ENCODE results near the gene CYTH4. TPM values are rescaled to one million over a fixed set of nuclear protein-coding genes. Genes with fewer than 3 reads are reported as not detected.

Gene CYTH4
- total and polyA plus RNA-seq, 2 of the 13 experiments (the other 11 are each of a cell fraction or from before 2014, with no cell fraction given): not detected

DNA sequence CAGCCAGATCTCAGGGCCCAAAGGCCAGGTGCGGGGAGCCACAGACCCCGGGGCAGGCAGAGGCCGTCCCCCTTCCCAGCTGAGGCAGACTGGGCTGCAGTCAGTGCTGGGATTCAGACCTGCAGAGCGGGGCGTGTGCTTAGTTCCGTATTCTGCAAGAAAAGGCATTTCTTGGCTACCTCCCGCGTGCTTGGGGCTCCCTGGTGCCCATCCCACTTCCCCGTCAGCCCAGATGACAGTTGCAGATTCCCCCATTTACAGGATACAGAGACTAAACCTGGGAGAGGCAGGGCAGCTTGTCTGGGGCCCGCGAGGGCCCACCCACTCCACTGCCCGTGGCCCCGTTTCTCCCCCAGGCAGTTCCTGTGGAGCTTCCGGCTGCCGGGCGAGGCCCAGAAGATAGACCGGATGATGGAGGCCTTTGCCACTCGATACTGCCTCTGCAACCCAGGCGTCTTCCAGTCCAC, 18.3 kb downstream of the CYTH4 start (continued):
- no peak for TF ChIP-seq DBP (CRISPR knock-in tag; IDR thresholded peaks at IDR 0.05; ENCODE audit: not compliant biosample characterization)
- no peak for TF ChIP-seq BATF2 (CRISPR knock-in tag; IDR thresholded peaks at IDR 0.05)
- no peak for TF ChIP-seq ZNF335 (CRISPR knock-in tag; IDR thresholded peaks at IDR 0.05)
- TF ChIP-seq ZBTB7B (CRISPR knock-in tag; IDR thresholded peaks at IDR 0.05): no peak
- TF ChIP-seq ARNT (IDR thresholded peaks at IDR 0.05): no peak
- no peak for TF ChIP-seq JARID2 (CRISPR knock-in tag; IDR thresholded peaks at IDR 0.05; ENCODE audit: insufficient replicate concordance)

DNA sequence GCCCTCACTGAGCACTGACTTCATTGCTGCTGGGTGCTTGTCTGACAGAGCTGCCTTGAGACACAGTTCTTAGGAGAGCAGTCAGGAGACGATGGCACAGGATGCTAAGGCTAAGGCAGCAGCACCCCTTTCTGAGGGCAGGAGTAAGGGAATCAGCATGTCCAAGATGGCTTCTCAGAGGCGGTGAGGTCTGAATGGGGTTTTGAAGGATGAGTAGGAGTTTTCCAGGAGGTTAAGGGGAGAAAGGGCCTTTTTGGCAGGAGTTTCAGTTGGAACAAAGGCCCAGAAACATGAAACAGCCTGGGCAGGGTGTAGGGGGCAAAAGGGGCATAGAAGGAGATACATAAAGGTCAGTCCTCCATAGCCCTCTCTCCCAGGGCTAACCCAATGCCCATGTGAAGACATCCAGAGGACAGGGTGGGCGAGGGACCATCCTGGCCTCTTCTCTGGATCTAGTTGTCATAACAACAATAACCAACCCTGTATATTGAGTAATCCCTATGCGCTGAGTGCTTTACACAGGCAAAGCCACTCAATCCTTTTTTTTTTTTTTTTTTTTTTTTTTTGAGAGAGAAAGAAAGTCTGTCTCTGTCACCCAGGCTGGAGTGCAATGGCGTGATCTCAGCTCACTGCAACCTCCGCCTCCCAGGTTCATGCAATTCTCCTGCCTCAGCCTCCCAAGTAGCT, 19.0 kb downstream of the CYTH4 start:
- ATAC-seq: no peak
- no peak overlapping the region for H3K4me2 ChIP-seq (ENCODE audit: low read depth, low read length)
- no TSS peak for BruUV-seq (replicated peaks)
- intact Hi-C loops (cut with micrococcal nuclease; ENCODE audit: unreplicated experiment): no loop called here
- no peaks in the 10 kb centered on the region for H3K36me3 ChIP-seq (replicated peaks in 1 of 2; ENCODE audit: control insufficient read depth in 1 of 2, insufficient read depth in 2 of 2, low read length in 2 of 2)
- POLR2A ChIA-PET: no interaction called here
- H3K27me3 ChIP-seq (ENCODE audit: control insufficient read depth in 1 of 2, insufficient read depth in 2 of 2, low read length in 2 of 2): peaks cover 4 to 28% of the 10 kb centered on the region in 2 experiments; a peak in 3 of 5 replicates
- H3K79me2 ChIP-seq (ENCODE audit: insufficient read depth, low read length): no peaks in the 10 kb centered on the region
- H3K9me3 ChIP-seq (ENCODE audit: low read length): no peaks in the 10 kb centered on the region
- no peak overlapping the region for H3K27ac ChIP-seq (ENCODE audit: extremely low read length, insufficient read depth, low read length)
- 0 out of 2 replicates have a peak, but pooled peaks cover 6% of the 10 kb centered on the region for H3K4me1 ChIP-seq (ENCODE audit: insufficient read depth, low read length)
- no peak overlapping the region for H2AFZ ChIP-seq (ENCODE audit: low read length)
- no peak overlapping the region for H3K9ac ChIP-seq (ENCODE audit: insufficient read depth, low read depth, low read length)
- no peak overlapping the region for H3K4me3 ChIP-seq (replicated peaks in 1 of 3; ENCODE audit: insufficient read depth in 1 of 3, low read depth in 2 of 3, low read length in 3 of 3)
- DNase-seq (ENCODE audit: low spot score): no peak
- H4K20me1 ChIP-seq (ENCODE audit: insufficient read depth, low read length): 0 out of 2 replicates have a peak, but pooled peaks cover 2% of the 10 kb centered on the region
- in situ Hi-C loops (cut with HindIII; ENCODE audit: extremely low pct_ligation_motif_present, low pct_unique_long_range_greater_than_20kb): no loop called here
- FAIRE-seq: no peak
- CTCF ChIA-PET (ENCODE audit: low intra/inter-chr PET ratio, low total read pairs): no interaction called here
- 59% methylated on average over 6 of the region's 6 CpGs for WGBS (ENCODE audit: low lambda C conversion rate)
- TF ChIP-seq SPEN (CRISPR knock-in tag; IDR thresholded peaks at IDR 0.05; ENCODE audit: low read depth) (no peak), ZNF7 (CRISPR knock-in tag; IDR thresholded peaks at IDR 0.05) (no peak), CERS6 (CRISPR knock-in tag; IDR thresholded peaks at IDR 0.05) (no peak), ZBTB7B (CRISPR knock-in tag; IDR thresholded peaks at IDR 0.05) (no peak), MTF1 (CRISPR knock-in tag; IDR thresholded peaks at IDR 0.05) (no peak), FIP1L1 (IDR thresholded peaks at IDR 0.05; ENCODE audit: borderline replicate concordance, insufficient read depth, low read depth, low read length) (no peak), FOXP4 (CRISPR knock-in tag; IDR thresholded peaks at IDR 0.05) (no peak), MAX (IDR thresholded peaks at IDR 0.05) (no peak), MIER2 (CRISPR knock-in tag; IDR thresholded peaks at IDR 0.05) (no peak)
- TF ChIP-seq, protein P1, sequence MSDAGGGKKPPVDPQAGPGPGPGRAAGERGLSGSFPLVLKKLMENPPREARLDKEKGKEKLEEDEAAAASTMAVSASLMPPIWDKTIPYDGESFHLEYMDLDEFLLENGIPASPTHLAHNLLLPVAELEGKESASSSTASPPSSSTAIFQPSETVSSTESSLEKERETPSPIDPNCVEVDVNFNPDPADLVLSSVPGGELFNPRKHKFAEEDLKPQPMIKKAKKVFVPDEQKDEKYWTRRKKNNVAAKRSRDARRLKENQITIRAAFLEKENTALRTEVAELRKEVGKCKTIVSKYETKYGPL (CRISPR knock-in tag; IDR thresholded peaks at IDR 0.05): no peak
